Measurements from ENCODE around the gene MYH6. TPM values are rescaled to one million over a fixed set of nuclear protein-coding genes. Genes with fewer than 3 reads are reported as not detected.

MYH6 gene
- total and polyA plus RNA-seq, 2 of the 13 experiments (the other 11 are each of a cell fraction or from before 2014, with no cell fraction given) = 0.01 TPM; not detected in 1

- BruUV-seq (replicated peaks) = no TSS peak
- H3K79me2 ChIP-seq (ENCODE audit: insufficient read depth, low read length) = no peaks in the 10 kb centered on the region
- intact Hi-C loops (cut with micrococcal nuclease; ENCODE audit: unreplicated experiment) (no loop called here), in situ Hi-C loops (cut with HindIII; ENCODE audit: extremely low pct_ligation_motif_present, low pct_unique_long_range_greater_than_20kb) (no loop called here)
- H3K4me3 ChIP-seq (replicated peaks in 1 of 3; ENCODE audit: insufficient read depth in 1 of 3, low read depth in 2 of 3, low read length in 3 of 3) = no peak overlapping the region
- POLR2A ChIA-PET = interaction anchor here (3.4 kb wide), 1 partner anchor 34 kb away, joined by 15 read pairs; the partner anchor contains the start of gene PABPN1
- H3K4me1 ChIP-seq (ENCODE audit: insufficient read depth, low read length) = peaks cover 20% of the 10 kb centered on the region
- no peak overlapping the region for H3K9ac ChIP-seq (ENCODE audit: insufficient read depth, low read depth, low read length)
- H3K4me2 ChIP-seq (ENCODE audit: low read depth, low read length) = no peak overlapping the region
- no peaks in the 10 kb centered on the region for H4K20me1 ChIP-seq (ENCODE audit: insufficient read depth, low read length)
- ATAC-seq = no peak
- no peak overlapping the region for H3K27ac ChIP-seq (ENCODE audit: extremely low read length, insufficient read depth, low read length)
- CTCF ChIA-PET (ENCODE audit: low intra/inter-chr PET ratio, low total read pairs) = no interaction called here
- no peaks in the 10 kb centered on the region for H3K9me3 ChIP-seq (ENCODE audit: low read length)
- peaks cover 41 to 92% of the 10 kb centered on the region in 2 experiments for H3K27me3 ChIP-seq (ENCODE audit: control insufficient read depth in 1 of 2, insufficient read depth in 2 of 2, low read length in 2 of 2)
- FAIRE-seq = no peak
- no peak for DNase-seq (ENCODE audit: low spot score)
- no peaks in the 10 kb centered on the region for H3K36me3 ChIP-seq (replicated peaks in 1 of 2; ENCODE audit: control insufficient read depth in 1 of 2, insufficient read depth in 2 of 2, low read length in 2 of 2)
- no peak overlapping the region for H2AFZ ChIP-seq (ENCODE audit: low read length)
- TF ChIP-seq ZNF510 (CRISPR knock-in tag; IDR thresholded peaks at IDR 0.05; ENCODE audit: low read depth) = no peak
- TF ChIP-seq ZNF33B (CRISPR knock-in tag; IDR thresholded peaks at IDR 0.05) = no peak
- no peak for TF ChIP-seq HNRNPK (IDR thresholded peaks at IDR 0.05; ENCODE audit: low read depth, low read length, poor library complexity, severe bottlenecking)
- no peak for TF ChIP-seq HDAC1 (CRISPR knock-in tag; IDR thresholded peaks at IDR 0.05)
- no peak for TF ChIP-seq IRX3 (CRISPR knock-in tag; IDR thresholded peaks at IDR 0.05; ENCODE audit: borderline replicate concordance, low read depth)
- no peak for TF ChIP-seq IRF9 (CRISPR knock-in tag; IDR thresholded peaks at IDR 0.05; ENCODE audit: borderline replicate concordance)
- no peak for TF ChIP-seq GMEB2 (CRISPR knock-in tag; IDR thresholded peaks at IDR 0.05; ENCODE audit: low read depth)
- TF ChIP-seq ZNF382 (CRISPR knock-in tag; IDR thresholded peaks at IDR 0.05; ENCODE audit: borderline replicate concordance) = no peak
- TF ChIP-seq WIZ (CRISPR knock-in tag; IDR thresholded peaks at IDR 0.05) = no peak
- TF ChIP-seq NPAS2 (CRISPR knock-in tag; IDR thresholded peaks at IDR 0.05; ENCODE audit: borderline replicate concordance) = no peak
- no peak for TF ChIP-seq ATF7 (IDR thresholded peaks at IDR 0.05)
- TF ChIP-seq ATF7 (CRISPR knock-in tag; IDR thresholded peaks at IDR 0.05) = no peak
- no peak for TF ChIP-seq MBNL3 (CRISPR knock-in tag; conservative IDR thresholded peaks at IDR 0.05)
- no peak for TF ChIP-seq HMGXB3 (CRISPR knock-in tag; IDR thresholded peaks at IDR 0.05; ENCODE audit: borderline replicate concordance)
- no peak for TF ChIP-seq ZNF672 (CRISPR knock-in tag; IDR thresholded peaks at IDR 0.05)
- no peak for TF ChIP-seq PCBP1 (IDR thresholded peaks at IDR 0.05; ENCODE audit: borderline replicate concordance, low read depth, low read length)
- no peak for TF ChIP-seq ZNF530 (CRISPR knock-in tag; IDR thresholded peaks at IDR 0.05; ENCODE audit: low read depth)
- no peak for TF ChIP-seq MEIS1 (CRISPR knock-in tag; IDR thresholded peaks at IDR 0.05; ENCODE audit: borderline replicate concordance)
- TF ChIP-seq DDIT3 (CRISPR knock-in tag; IDR thresholded peaks at IDR 0.05) = no peak
- WGBS (ENCODE audit: low lambda C conversion rate) = 57% methylated on average over 6 of the region's 6 CpGs
Observed at GRCh38 chr14:23354990-23355389, 53.1 kb downstream of the MYH6 start.
